Mesodermal cell (in vitro differentiated cells): ENCODE measurements around the gene EPS8L2. TPM values are rescaled to one million over a fixed set of nuclear protein-coding genes. Genes with fewer than 3 reads are reported as not detected.

ENCODE experiments used
- H3K27ac ChIP-seq: 2 replicates; pipeline ENCODE4 v1.7.0; 2013; ENCODE audit warnings: mild to moderate bottlenecking, low read depth, low read length, moderate library complexity; ENCODE audit not compliant: severe bottlenecking
- H3K36me3 ChIP-seq: 2 replicates; pipeline ENCODE4 v1.7.1; 2013; ENCODE audit warnings: mild to moderate bottlenecking, low read length, moderate library complexity; ENCODE audit not compliant: control insufficient read depth, insufficient read depth
- H3K4me1 ChIP-seq: one replicate; pipeline ENCODE4 v1.7.1; 2013; ENCODE audit warnings: mild to moderate bottlenecking, low read length; ENCODE audit not compliant: insufficient read depth, control insufficient read depth, poor library complexity, severe bottlenecking
- H3K4me3 ChIP-seq: 2 replicates; pipeline ENCODE4 v1.7.0; 2013; ENCODE audit warnings: low read length, control low read depth, mild to moderate bottlenecking; ENCODE audit not compliant: insufficient read depth, poor library complexity, severe bottlenecking; ENCODE audit errors: extremely low read depth
- H3K9me3 ChIP-seq: 2 replicates; pipeline ENCODE4 v1.7.1; 2013; ENCODE audit warnings: mild to moderate bottlenecking, low read length, moderate library complexity; ENCODE audit not compliant: control insufficient read depth
- WGBS, 2 experiments: methylation state at CpG; one replicate each; pipeline ENCODE4 v1.1.5; 2013; ENCODE audit warnings: missing lambda C conversion rate in 2 of 2; ENCODE audit not compliant: insufficient coverage in 2 of 2; 5-methylcytosine and 5-hydroxymethylcytosine counted together
- polyA plus RNA-seq, 2 experiments: library from polyadenylated mRNA; stranded (reverse); fragments of 50-300 nt; gene quantifications; one replicate each; pipeline ENCODE4 v1.2.3, GENCODE V29; 2013

The EPS8L2 gene
- 13.7 TPM for polyA plus RNA-seq (2013, experiment 1 of 2)
- 13.7 TPM for polyA plus RNA-seq (2013, experiment 2 of 2)

DNA sequence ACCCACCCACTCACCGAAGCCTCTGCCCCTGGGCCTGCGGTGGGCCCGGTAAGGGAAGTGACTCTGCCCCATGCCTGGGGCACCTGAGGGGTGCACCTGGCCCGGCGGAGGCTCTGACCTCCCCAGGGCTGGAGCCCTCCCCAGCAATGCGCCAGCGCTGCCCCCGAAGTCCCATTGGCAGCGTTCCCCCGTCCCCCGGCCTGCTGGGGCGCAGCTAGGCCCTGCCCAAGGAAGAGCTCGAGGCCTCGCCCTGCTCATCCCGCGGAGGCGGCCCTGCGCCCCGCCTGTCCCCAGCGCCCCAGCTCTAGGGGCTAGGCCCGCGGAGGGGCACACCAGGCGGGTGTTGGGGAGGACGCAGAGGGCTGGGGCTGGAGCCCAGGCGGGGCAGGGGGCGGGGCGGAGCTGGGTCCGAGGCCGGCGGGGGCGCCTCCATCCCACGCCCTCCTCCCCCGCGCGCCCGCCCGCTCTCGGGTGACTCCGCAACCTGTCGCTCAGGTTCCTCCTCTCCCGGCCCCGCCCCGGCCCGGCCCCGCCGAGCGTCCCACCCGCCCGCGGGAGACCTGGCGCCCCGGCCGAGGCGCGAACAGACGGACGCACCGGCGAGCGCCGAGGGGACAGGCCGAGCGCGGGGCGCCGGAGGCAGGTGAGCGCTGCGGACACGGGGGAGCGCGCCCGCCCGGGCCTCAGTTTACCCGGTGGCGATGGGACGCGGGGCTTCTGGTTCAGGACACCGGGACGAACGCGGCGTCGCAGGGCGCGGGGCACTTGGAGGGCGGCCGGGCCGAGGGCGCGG lies at the start of gene EPS8L2:
Gene EPS8L2, plus strand, starts transcription at position 586 of the 793 bp plus-strand sequence. CDS start 3,177 bp downstream, outside the sequence.
- no peaks in the 10 kb centered on the region for H3K9me3 ChIP-seq
- WGBS, 2 experiments: 17 to 27% methylated on average over 36 to 62 of the region's 90 CpGs
- H3K4me1 ChIP-seq: peaks cover 18% of the 10 kb centered on the region
- H3K4me3 ChIP-seq: peak within 1 kb of the TSS; percentile 52
- H3K36me3 ChIP-seq: peaks cover 26% of the 10 kb centered on the region
- H3K27ac ChIP-seq: no peak within 1 kb of the TSS

DNA sequence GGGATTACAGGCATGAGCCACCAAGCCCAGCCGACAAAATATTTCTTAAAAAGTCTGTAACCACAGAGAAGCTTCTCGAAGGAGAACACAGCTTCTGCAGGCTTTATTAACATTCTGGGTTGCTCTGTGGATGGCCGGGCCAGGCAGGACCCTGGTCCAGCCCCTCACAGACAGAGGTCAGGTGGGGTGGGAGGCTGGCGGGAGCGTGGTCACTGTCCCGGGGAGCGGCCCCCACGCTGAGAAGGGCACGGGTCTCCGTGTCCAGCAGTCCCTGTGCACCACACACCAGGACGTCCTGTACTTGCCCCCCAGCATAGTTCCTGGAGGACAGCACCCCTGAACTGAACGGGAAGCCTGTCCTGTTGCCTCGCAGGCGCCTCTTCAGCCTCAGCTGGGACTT lies 49.6 kb upstream of the EPS8L2 start:
- H3K9me3 ChIP-seq: no peaks in the 10 kb centered on the region
- H3K27ac ChIP-seq: no peak overlapping the region
- 94 to 97% methylated on average over 13 to 14 of the region's 14 CpGs for WGBS, 2 experiments
- H3K4me1 ChIP-seq: no peaks in the 10 kb centered on the region
- H3K36me3 ChIP-seq: peaks cover 77% of the 10 kb centered on the region
- H3K4me3 ChIP-seq: no peak overlapping the region

DNA sequence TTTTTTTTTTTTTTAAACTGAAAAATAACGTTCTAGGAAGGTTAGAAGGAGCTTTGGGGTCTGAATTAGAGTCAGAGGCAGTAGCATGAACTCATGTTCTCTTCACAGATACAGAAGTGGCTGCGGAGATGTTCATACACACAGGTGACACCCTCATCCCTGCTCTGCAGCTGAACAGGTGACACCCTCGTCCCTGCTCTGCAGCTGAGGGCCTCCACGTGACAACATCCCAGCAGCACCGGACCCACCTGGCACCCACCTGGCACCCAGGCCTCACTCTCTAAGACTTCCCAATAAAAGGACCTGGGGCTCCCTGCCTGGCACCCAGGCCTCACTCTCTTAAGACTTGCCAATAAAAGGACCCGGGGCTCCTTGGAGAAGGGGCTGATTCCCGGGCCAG lies 49.2 kb upstream of the EPS8L2 start:
- no peaks in the 10 kb centered on the region for H3K9me3 ChIP-seq
- H3K4me3 ChIP-seq: no peak overlapping the region
- peaks cover 77% of the 10 kb centered on the region for H3K36me3 ChIP-seq
- no peaks in the 10 kb centered on the region for H3K4me1 ChIP-seq
- H3K27ac ChIP-seq: no peak overlapping the region
- WGBS, 2 experiments: 93 to 96% methylated on average over 7 of the region's 7 CpGs

DNA sequence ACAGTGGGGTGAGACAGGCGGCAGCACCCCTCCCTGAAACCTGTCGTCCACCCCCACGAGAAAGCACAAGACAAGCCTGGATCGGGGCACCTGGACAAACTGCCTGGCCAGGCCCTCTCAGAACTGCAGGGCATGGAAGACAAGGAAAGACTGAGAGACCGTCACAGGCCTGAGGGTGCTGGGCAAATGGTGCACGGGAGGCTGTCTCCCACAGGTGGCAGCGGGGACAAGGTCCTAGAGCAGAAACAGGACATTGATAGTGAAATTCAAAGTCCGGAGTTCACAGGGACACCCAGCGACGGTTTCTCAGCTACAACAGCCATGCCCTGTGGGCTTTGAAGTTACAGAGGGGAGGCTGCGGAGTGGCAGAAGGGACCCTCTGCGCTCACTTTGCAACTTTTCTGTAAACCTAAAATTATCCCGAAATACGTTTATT lies 48.3 kb upstream of the EPS8L2 start:
- no peak overlapping the region for H3K4me3 ChIP-seq
- H3K27ac ChIP-seq: no peak overlapping the region
- no peaks in the 10 kb centered on the region for H3K9me3 ChIP-seq
- H3K4me1 ChIP-seq: no peaks in the 10 kb centered on the region
- peaks cover 79% of the 10 kb centered on the region for H3K36me3 ChIP-seq
- WGBS, 2 experiments: 93 to 94% methylated on average over 14 of the region's 14 CpGs

DNA sequence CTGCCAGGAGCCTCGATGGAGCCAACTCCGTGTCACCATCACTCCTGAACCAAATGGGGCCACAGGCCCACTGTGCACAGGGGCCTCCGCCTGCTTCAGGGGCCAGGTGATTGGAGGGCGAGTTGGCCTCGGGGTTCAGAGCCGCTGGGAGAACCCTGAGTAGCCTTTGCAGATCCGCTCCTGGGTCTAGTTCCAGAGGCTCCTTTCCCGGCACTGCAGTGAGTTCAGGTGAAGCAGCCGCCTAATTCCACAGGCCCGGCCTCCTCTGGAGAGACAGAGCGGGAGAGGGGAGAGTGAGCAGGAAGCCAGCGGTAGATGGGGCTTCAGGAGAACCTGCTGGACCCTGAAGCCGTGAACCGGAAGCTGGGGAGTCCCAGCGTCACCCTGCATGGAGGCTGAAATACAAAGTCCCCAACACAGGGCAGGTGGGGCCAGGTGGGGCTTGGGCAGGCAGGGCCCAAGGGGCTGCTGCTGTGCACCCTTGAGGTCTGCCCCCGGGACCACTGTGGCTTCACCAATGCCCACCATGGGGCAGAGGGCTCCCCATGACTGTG lies 46.4 kb upstream of the EPS8L2 start:
- Histone ChIP-seq H3K27ac (no peak overlapping the region), H3K4me3 (no peak overlapping the region), H3K4me1 (no peaks in the 10 kb centered on the region), H3K36me3 (peaks cover 77% of the 10 kb centered on the region), H3K9me3 (no peaks in the 10 kb centered on the region)
- 97 to 98% methylated on average over 15 of the region's 16 CpGs for WGBS, 2 experiments

DNA sequence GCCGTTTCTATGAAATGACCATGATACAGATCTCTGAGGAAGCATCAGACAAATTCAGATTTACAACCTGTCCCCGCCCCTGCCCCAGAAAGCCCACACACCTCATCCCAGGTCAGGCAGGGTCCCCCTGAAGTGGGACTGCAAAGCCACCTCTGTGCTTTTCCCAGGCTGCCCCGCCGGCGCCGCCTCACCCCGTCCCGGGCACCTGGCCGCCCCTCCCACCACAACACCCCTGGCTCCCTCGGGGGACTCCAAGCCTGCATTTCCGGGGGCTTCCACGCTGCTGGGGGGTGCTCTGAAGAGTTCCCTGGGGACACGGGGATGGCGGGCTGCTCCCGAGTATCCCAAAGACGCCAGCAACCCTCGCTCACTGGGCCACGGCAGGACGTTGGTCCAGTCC lies 45.8 kb upstream of the EPS8L2 start:
- Histone ChIP-seq H3K9me3 (no peaks in the 10 kb centered on the region), H3K36me3 (peaks cover 77% of the 10 kb centered on the region)

DNA sequence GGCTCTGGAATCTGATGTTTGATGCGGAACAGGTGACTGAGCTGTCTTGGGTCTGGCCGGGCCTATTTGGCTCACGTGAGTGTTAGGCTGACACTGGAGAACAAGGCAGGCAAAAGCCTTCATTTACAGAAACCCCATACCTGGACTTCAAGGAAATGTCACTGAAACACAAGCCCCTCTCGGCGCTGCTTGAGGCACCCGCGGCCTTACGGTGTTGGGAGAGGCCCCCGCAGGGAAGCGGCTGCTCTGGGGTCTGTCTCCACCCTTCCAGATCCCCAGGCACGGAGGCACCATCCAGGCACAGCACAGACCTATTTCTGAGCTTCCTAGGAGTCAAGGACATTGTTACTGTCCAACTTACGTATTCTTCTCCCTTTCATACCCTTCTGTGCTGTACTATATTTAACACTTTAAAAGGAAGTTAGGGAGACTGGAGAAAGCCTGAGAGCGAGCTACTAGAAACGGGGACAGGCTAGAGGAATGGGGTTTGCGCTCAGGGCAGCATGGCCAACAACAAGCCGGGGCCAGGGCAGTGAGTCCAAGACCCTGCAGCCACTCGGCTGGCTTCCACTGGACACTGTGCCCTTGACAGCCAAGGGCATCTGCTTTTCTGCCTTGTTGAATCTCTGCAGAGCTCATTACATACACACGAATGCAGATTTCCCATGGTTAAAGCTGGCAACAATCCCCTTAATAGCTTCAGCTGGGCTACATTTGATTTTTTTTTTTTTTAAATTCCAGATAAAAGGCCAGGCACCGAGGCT lies 45.2 kb upstream of the EPS8L2 start:
- 93 to 94% methylated on average over 16 to 18 of the region's 19 CpGs for WGBS, 2 experiments
- Histone ChIP-seq H3K27ac (no peak overlapping the region), H3K4me1 (no peaks in the 10 kb centered on the region), H3K36me3 (peaks cover 80% of the 10 kb centered on the region), H3K9me3 (no peaks in the 10 kb centered on the region), H3K4me3 (no peak overlapping the region)

More for the DNA sequence above, 45.8 kb upstream of the EPS8L2 start:
- WGBS, 2 experiments: 96 to 99% methylated on average over 10 to 17 of the region's 19 CpGs
- no peak overlapping the region for H3K4me3 ChIP-seq
- no peak overlapping the region for H3K27ac ChIP-seq
- no peaks in the 10 kb centered on the region for H3K4me1 ChIP-seq

DNA sequence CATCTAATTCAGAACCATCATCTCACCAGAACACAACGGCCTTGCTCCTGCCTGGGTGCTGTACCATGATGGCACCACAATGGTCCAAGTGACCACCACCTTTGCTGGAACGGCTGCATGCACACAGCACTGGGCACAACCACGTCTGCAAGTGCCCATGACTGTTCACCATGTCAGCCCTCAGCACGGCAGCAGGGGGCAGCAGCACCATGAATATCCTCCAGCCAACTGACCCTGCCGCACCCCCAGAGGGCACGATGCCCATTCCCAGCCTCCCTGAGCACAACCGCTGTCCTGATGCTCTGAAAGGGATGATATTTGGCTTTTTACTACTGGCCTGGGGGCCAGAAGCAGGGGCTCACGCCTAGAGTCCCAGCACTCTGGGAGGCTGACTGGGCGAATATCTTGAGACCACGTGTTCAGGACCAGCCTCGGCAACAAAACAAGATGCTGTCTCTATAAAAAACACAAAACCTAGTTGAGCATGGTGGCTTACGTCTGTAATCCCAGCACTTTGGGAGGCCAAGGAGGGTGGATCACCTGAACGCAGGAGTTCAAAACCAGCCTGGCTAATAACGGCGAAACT lies 43.2 kb upstream of the EPS8L2 start:
- Histone ChIP-seq H3K27ac (no peak overlapping the region), H3K36me3 (peaks cover 75% of the 10 kb centered on the region), H3K9me3 (no peaks in the 10 kb centered on the region), H3K4me3 (no peak overlapping the region), H3K4me1 (no peaks in the 10 kb centered on the region)
- 76 to 87% methylated on average over 14 of the region's 15 CpGs for WGBS, 2 experiments

DNA sequence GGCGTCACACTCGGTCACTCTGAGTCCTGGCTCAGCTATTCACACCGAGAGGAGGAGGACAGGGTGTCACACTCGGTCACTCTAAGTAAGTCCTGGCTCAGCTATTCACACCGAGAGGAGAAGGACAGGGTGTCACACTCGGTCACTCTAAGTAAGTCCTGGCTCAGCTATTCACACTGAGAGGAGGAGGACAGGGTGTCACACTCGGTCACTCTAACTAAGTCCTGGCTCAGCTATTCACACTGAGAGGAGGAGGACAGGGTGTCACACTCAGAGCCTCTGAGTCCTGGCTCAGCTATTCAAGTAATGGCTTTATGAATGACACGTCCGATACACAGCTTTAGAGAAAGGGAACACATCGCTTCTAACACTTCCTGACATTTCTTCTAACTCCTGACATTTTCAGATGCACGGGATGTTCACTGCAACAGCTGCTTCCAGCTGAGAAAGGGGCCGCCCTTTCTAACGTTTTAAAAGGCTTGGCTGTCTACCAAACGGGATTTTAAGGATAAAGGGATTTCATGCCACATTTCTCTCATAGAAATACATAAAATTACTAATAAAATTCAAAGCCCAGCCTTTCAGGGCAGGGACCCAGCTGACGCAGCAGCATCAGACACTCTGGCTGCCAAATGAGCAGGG lies 40.8 kb upstream of the EPS8L2 start:
- no peak overlapping the region for H3K27ac ChIP-seq
- peaks cover 72% of the 10 kb centered on the region for H3K36me3 ChIP-seq
- H3K4me1 ChIP-seq: no peaks in the 10 kb centered on the region
- no peak overlapping the region for H3K4me3 ChIP-seq
- H3K9me3 ChIP-seq: no peaks in the 10 kb centered on the region
- 96 to 97% methylated on average over 7 to 8 of the region's 15 CpGs for WGBS, 2 experiments

DNA sequence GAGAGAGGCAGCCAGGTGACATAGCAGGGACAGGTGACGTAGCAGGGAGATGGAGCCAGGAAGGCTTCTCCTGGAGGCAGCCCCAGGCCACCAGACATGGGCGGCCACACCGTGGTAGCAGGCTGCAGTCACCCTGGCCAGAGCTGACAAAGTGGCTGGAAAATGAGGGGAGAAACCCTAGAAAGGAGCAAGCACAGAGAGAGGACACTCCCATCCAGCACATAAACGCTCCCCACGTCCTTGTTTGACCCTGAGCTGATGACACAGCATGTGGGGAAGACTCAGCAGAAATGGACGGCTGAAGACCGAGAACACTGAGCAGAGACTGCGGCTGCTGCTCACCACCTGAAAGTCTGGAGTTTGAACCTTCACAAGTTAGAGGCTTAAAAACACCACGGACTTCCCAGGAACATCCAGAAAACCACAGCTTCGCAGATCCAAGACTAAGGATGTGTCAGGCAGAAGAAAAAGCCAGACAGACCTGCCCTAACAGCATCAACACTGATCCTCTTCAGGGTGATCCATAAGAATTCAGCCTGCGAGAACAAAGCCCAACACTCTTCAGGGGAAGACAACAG lies 40.2 kb upstream of the EPS8L2 start:
- H3K36me3 ChIP-seq: peaks cover 69% of the 10 kb centered on the region
- no peaks in the 10 kb centered on the region for H3K9me3 ChIP-seq
- WGBS, 2 experiments: 95 to 96% methylated on average over 9 to 10 of the region's 11 CpGs
- no peaks in the 10 kb centered on the region for H3K4me1 ChIP-seq
- H3K27ac ChIP-seq: no peak overlapping the region
- no peak overlapping the region for H3K4me3 ChIP-seq
